ENCODE measurements around the gene PLCH2.

Gene PLCH2

DNA sequence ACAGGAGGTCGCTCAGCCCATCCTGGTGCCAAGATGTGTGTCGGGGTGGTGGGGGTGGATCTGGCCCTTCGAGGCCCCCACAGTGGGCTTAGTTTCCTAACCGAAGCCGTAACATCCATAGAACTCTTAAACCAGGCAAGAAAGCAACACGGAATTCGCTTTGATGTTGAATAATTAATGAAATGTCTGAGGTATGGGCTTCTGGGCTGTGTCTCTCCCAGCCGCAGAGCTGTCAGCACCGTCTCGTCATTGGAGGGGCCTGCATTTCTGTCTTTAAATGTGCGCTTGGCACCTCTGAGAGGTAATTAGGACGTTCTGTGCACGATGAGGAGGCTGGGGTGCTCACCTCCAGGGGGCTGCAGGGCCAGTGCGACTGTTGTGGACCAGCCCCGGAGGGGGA lies 13.3 kb upstream of the PLCH2 start:
- no peak for DNase-seq (ENCODE audit: low read depth)

GRCh38 chr1:2463396-2463795 lies 12.7 kb upstream of the PLCH2 start:
- DNase-seq (ENCODE audit: low read depth), result no peak

GRCh38 chr1:2465371-2466269 lies 10.5 kb upstream of the PLCH2 start:
- DNase-seq (ENCODE audit: low read depth), result no peak

- DNase-seq (ENCODE audit: low read depth), result no peak
Measured at GRCh38 chr1:2466270-2466665, 9.8 kb upstream of the PLCH2 start.

DNA sequence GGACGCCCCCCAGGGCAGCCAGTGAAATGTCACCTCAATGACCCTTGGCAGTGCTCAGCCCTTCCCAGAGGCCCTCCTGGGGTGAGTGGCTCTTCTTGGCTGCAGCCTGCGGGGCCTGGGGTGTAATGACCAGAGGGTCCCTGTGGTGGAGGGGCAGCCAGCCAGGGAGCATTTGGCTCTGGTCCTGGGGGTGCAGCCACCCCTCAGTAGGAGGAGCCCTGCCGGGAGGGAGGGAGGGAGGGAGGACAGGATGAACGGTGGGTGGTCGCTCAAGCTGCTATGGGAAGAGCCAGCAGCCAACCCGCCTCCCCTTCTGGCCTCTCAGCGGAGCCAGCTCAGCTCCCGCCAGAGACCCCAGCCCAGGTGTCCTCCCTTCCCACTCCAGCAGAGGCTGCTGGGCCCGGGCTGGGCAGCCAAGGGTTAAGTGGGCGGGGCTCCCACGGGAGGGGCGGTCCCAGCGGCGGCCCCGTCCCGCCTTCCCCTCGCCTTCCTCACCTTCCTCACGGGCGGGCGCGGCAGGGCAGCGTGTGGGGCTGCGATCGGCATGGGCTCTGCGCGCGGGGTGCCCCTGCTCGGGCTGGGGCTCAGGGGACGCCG lies 9.0 kb upstream of the PLCH2 start:
- DNase-seq (ENCODE audit: low read depth), result no peak

DNA sequence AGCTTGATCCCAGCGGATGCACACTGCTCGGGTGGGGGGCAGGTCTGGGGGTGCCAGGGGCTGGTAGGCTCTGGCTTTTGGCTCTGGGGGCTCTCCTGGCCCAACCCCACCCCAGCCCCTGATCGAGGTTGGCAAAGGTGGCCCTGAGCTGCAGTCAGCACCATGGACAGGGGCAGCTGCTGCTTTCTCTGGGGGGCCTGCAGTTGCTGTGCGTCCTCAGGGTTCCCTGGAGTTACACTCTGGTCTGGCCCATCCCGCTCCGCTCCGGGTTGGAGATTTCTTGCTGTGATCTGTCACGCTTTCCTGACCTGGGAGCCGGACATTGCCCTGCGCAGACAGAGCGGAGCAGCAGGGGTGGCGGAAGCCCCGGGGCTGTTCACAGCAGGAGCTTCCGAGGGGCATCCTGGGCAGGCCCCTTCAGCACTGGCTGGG lies 8.0 kb upstream of the PLCH2 start:
- DNase-seq (ENCODE audit: low read depth), result no peak

GRCh38 chr1:2468540-2468939 lies 7.5 kb upstream of the PLCH2 start:
- DNase-seq (ENCODE audit: low read depth), result no peak

DNA sequence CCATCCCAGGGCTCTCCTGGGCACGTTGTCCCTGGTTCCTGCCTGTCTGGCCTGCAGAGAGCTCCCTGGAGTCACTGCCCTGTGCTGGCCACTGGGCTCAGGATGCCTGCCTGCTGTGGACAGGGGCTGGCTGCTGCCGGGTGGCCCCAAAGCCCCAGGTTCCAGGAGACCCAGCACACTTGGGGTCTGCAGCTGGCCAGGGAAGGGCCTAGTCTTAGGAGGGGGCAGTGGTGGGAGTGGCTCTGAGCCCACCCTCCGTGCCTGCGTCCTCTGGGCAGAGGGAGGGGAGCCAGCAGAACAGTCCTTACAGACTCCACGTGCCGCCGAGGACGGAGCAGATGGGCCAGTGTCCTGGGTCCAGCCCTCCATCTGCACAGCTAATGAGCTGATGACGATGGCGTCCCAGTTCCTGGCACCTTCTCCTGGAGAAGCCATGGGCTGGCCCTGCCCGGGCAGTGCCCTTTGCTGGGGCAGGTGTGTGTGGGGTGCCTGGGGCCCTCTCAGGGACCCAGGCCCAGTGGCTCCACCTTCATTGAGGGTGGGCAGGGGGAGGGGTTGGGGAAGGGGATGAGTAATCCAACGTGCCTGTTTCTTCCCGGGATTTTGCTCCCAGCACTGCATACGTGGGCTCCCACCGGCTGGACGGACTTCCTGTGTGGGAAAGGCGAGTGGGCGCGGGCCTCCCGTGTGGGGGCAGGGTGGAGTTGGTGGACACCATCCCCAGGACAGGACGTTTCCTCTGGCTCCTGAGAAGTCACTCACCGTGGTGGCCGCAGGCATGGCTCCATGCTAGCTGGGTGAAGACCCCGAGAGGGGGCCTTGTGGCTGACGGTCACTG lies 6.8 kb upstream of the PLCH2 start:
- no peak for DNase-seq (ENCODE audit: low read depth)

GRCh38 chr1:2470290-2471158 lies 5.6 kb upstream of the PLCH2 start:
- DNase-seq (ENCODE audit: low read depth), result no peak

DNA sequence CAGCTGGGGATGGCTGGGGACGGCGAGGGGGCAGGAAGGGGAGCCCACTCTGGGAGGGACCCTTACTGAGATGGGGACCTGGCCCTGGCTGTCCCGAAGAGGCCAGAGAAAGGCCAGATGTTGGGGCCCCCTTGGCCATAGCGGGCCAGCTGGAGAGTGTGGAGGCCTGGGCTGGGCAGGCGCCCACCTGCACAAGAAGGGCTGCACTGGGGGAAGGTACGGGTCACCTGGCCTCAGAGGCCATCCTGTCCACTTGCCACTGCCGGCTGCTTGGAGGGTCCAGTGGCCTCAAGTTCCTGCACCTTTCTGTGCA lies 5.0 kb upstream of the PLCH2 start:
- DNase-seq (ENCODE audit: low read depth), result no peak

- no peak for DNase-seq (ENCODE audit: low read depth)
Measured at GRCh38 chr1:2471587-2472001, 4.5 kb upstream of the PLCH2 start.

DNA sequence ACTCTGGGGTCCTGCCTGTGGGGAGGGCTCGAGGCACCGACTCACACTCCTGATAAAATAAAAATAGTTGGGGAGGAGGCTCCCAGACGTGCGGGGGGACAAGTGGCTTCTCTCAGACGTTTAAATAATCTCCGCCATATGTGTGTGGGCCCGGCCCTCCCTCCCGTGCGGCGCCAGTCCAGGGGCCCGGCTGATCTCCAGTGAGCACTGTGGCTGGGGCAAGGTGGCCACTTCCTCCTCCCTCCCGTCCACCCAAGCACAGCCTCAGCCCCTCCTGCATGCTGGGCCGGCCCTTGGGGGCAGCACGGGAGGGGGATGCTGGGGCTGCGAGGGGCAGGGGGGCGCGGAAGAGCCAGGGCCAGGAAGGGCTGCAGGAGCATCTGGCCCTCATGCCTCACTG lies 4.0 kb upstream of the PLCH2 start:
- no peak for DNase-seq (ENCODE audit: low read depth)

- no peak for DNase-seq (ENCODE audit: low read depth)
Measured at GRCh38 chr1:2472561-2473177, 3.4 kb upstream of the PLCH2 start.

DNA sequence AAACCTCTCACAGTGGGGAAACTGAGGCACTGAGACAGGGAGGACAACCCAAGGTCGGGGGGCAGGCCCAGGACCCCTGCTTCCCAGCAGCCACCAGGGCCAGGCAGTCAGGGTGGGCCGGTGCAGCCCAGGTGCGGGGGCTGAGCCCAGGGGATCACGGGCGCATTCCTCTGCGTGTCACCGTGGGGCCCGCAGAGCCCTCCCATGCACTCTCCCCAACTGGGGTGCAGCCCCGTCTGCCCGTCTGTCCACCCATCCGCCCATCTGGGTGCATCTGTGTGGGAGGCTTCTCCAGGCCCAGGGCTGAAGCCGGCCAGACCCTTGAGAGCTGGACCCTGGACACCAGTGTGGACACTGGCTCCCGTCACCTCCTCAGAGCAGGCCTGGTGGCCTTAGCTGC lies 2.9 kb upstream of the PLCH2 start:
- DNase-seq (ENCODE audit: low read depth), result no peak

GRCh38 chr1:2474104-2474844 lies 1.8 kb upstream of the PLCH2 start:
- no peak for DNase-seq (ENCODE audit: low read depth)

GRCh38 chr1:2474933-2475371 lies 1.1 kb upstream of the PLCH2 start:
- no peak for DNase-seq (ENCODE audit: low read depth)

- no peak for DNase-seq (ENCODE audit: low read depth)
Measured at GRCh38 chr1:2475571-2475970, 518 bp upstream of the PLCH2 start.

DNA sequence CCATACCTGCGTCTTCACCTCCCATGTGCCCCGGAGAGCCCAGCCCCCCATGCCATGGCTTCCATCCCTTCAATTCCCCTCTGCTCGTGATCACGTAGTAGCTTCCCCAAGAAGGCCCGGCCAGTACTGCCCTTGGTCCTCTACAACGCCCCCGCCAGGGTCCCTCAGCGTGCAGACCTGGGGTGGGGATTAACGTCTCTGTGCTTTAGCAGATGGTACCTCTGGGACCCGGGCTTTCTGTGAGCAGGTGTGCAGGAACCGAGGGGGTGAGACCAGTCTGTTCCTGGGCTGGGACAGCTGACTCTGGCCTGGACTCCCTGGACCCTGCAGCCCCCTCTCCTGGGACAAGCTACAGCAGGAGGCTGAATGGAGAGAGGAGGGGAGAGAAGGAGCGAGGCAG lies 1.2 kb downstream of the PLCH2 start:
- DNase-seq (ENCODE audit: low read depth), result no peak

DNA sequence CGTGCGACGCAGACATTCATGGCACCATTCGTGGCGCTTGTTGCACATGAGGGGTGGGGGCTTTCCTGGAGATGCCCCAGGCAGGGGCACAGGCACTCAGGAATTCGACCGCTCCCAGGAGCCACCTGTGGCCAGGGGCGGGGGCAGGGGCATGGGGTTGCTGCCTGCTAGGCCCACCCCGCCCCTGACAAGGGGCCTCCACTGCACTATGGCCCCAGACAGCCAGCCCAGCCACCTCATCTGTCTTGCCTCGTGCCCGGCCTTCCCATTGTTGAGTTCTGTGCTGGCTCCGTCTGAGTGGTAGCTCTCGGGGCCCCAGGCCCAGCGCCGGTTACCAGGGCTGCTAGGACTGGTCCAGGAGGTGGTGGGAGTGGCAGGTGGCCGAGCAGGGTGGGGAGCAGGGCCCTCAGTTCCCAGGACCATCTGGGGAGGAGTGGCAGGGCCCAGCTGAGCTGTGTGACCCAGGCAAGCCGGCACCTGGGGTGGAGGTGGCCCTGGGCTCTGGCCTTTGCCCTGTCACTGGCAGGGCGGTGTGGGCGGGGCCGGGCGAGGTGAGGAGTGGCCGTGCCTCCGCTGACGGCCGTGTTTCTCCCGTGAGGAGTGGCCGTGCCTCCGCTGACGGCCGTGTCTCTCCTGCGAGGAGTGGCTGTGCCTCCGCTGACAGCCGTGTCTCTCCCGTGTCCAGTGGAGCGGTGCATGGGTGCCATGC lies 1.9 kb downstream of the PLCH2 start:
- no peak for DNase-seq (ENCODE audit: low read depth)

- DNase-seq (ENCODE audit: low read depth), result no peak
Measured at GRCh38 chr1:2479186-2479585, 3.1 kb downstream of the PLCH2 start.
